Activated CD8-positive, alpha-beta memory T cell treated with anti-CD3 and anti-CD28 coated beads, Interleukin-2, amount 50 U/mL, for 1 hour (primary cell): ENCODE results near the gene OSBPL10.
"Not testable (repeated sequence)": the region's sequence is repeated elsewhere in the genome, so short reads cannot be mapped to it uniquely, and the experiment has no call there.

Experiments used
- DNase-seq: peaks from one replicate; pipeline ENCODE4 v3.0.0-alpha.2; 2020; ENCODE audit errors: extremely low read depth

The OSBPL10 gene

GRCh38 chr3:31813686-31814085 is 167.4 kb downstream of the OSBPL10 start:
- no peak for DNase-seq

GRCh38 chr3:31813197-31813596 is 167.9 kb downstream of the OSBPL10 start:
- DNase-seq = no peak

GRCh38 chr3:31810991-31811433 is 170.1 kb downstream of the OSBPL10 start:
- DNase-seq = no peak

- DNase-seq = no peak
These were observed 172.8 kb downstream of the OSBPL10 start for GRCh38 chr3:31808143-31808720.

- DNase-seq = no peak
These were observed 176.6 kb downstream of the OSBPL10 start for GRCh38 chr3:31804251-31805051.

GRCh38 chr3:31802981-31803740 is 177.9 kb downstream of the OSBPL10 start:
- no peak for DNase-seq

GRCh38 chr3:31800436-31800835 is 180.6 kb downstream of the OSBPL10 start:
- DNase-seq = no peak

GRCh38 chr3:31798840-31799239 is 182.2 kb downstream of the OSBPL10 start:
- DNase-seq = no peak

GRCh38 chr3:31793821-31794220 is 187.2 kb downstream of the OSBPL10 start:
- DNase-seq = no peak

- no peak for DNase-seq
These were observed 190.0 kb downstream of the OSBPL10 start for GRCh38 chr3:31791090-31791430.

- no peak for DNase-seq
These were observed 190.6 kb downstream of the OSBPL10 start for GRCh38 chr3:31790193-31791089.

- no peak for DNase-seq
These were observed 191.6 kb downstream of the OSBPL10 start for GRCh38 chr3:31789429-31789828.

GRCh38 chr3:31785734-31786133 is 195.3 kb downstream of the OSBPL10 start:
- DNase-seq = no peak

GRCh38 chr3:31785286-31785685 is 195.8 kb downstream of the OSBPL10 start:
- DNase-seq = no peak

- not testable (repeated sequence) for DNase-seq
These were observed 197.2 kb downstream of the OSBPL10 start for GRCh38 chr3:31783851-31784250.

GRCh38 chr3:31782306-31782705 is 198.8 kb downstream of the OSBPL10 start:
- not testable (repeated sequence) for DNase-seq

- no peak for DNase-seq
These were observed 201.5 kb downstream of the OSBPL10 start for GRCh38 chr3:31779514-31779913.

GRCh38 chr3:31777887-31778286 is 203.2 kb downstream of the OSBPL10 start:
- no peak for DNase-seq

GRCh38 chr3:31777092-31777491 is 204.0 kb downstream of the OSBPL10 start:
- DNase-seq = no peak

GRCh38 chr3:31776016-31776415 is 205.0 kb downstream of the OSBPL10 start:
- no peak for DNase-seq

- DNase-seq = no peak
These were observed 205.7 kb downstream of the OSBPL10 start for GRCh38 chr3:31775383-31775782.
